HL-60 (cell line): Measurements from ENCODE around the gene HTR3A.

ENCODE experiments used
- POLR2AphosphoS5 ChIP-seq: IDR thresholded peaks from 2 replicates; pipeline ENCODE4 v1.6.1; 2012; ENCODE audit warnings: low read depth
- TF ChIP-seq, protein P1 (sequence below): IDR thresholded peaks from one replicate; pipeline ENCODE4 v1.5.1; 2011; ENCODE audit warnings: low read length, control low read depth, inconsistent platforms; ENCODE audit not compliant: insufficient read depth

DNA sequence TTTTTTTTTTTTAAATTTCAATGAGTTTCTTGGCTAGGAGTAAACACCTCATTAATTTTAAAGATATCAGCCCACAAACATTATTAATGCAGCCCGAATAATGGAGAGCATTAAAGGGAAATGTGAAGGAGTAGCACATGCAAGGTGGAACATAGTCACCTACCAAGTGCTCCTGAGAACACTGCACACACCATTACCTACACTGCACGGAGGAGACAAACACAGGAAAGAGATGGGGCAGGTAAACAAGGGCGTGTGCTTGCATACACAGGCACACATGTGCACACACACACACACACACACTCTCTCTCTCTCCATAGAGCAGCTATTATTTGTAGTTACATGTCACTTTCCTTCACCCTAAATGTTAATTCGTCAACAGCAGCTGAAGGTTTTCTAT lies 40.1 kb upstream of the HTR3A start:
- TF ChIP-seq, protein P1, sequence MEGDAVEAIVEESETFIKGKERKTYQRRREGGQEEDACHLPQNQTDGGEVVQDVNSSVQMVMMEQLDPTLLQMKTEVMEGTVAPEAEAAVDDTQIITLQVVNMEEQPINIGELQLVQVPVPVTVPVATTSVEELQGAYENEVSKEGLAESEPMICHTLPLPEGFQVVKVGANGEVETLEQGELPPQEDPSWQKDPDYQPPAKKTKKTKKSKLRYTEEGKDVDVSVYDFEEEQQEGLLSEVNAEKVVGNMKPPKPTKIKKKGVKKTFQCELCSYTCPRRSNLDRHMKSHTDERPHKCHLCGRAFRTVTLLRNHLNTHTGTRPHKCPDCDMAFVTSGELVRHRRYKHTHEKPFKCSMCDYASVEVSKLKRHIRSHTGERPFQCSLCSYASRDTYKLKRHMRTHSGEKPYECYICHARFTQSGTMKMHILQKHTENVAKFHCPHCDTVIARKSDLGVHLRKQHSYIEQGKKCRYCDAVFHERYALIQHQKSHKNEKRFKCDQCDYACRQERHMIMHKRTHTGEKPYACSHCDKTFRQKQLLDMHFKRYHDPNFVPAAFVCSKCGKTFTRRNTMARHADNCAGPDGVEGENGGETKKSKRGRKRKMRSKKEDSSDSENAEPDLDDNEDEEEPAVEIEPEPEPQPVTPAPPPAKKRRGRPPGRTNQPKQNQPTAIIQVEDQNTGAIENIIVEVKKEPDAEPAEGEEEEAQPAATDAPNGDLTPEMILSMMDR: no peak
- TF ChIP-seq POLR2AphosphoS5: no peak
